Glomerular endothelial cell (primary cell): ENCODE results near the gene CBFB. TPM values are rescaled to one million over a fixed set of nuclear protein-coding genes. Genes with fewer than 3 reads are reported as not detected.
"Not testable (repeated sequence)": the region's sequence is repeated elsewhere in the genome, so short reads cannot be mapped to it uniquely, and the experiment has no call there.

Experiments
- DNase-seq: peaks from one replicate; pipeline ENCODE4 v3.0.0-alpha.2; 2011; ENCODE audit warnings: low read depth, low spot score; ENCODE audit errors: extremely low read depth
- total RNA-seq: library from RNA; depleted of rRNA; stranded (reverse); fragments of >200 nt; gene quantifications from 2 replicates; pipeline ENCODE4 v1.2.3, GENCODE V29; 2015

CBFB gene
- total RNA-seq, 1 donor from 2014 or later: 60.4 TPM

DNA sequence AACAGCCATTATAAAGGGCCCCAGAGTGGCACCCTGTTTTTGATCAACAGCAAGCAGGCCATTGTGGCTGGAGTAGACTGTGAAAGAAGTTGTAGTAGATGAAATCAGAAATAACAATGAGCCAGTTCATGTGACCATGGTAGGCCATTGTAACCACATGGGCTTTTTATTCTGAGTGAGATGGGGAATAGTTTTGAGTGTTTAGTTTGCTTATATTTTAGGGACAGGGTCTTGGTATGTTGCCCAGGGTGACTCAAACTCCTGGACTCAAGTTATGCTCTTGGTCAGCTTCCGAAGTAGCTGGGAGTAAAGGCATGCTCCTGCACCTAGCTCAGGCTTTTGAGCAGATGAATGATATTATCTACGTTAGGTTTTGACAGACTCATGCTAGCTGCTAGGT lies 12.0 kb downstream of the CBFB start:
- no peak for DNase-seq

DNA sequence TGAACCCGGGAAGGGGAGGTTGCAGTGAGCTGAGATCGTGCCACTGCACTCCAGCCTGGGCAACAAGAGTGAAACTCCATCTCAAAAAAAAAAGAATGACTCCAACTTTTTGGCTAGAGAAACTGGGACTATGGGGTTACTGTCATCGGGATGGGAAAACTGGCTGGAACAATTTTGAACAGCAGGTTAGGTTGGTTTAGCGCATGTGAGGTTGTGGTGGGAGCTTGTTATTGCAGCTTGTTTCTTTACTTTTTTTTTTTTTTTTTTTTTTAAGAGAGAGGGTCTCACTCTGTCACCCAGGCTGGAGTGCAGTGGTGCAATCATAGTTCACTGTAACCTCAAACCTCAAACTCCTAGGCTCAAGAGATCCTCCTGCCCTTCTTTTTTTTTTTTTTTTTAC lies 12.6 kb downstream of the CBFB start:
- not testable (repeated sequence) for DNase-seq

DNA sequence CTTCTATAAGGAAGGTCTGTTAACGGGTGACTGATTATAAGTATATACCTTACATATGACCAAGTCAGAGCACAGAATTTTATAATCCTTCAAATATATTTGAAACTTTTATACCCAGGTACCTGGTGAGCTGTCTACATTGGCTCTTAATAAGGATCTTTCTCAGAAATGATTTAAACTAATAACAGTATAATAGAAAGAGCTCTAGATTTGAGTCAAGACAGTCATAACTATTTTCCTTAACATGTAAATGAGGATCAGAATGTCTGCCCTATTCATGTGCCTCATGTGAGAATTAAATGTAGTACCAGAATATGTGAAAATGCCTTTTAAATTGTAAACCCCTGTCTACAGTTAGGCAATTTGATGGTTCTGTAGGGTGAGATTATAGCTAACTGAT lies 14.5 kb downstream of the CBFB start:
- DNase-seq: no peak

DNA sequence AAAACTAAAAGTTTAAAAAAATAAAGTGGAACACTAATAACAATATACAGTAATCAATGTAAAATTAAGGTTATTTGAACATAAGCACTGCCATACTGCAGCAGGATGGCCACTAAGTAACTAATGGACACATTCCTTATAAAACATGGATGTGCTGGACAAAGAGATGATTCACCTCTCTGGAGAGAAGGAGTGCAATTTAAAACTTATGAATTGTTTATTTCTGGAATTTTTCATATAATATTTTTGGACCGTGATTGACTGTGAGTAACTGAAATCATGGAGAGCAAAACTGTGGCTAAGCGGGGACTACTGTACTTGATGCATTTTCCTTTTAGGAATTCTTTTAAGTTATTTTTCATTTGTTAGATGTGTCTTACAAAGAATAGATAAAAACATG lies 21.8 kb downstream of the CBFB start:
- DNase-seq: no peak

DNA sequence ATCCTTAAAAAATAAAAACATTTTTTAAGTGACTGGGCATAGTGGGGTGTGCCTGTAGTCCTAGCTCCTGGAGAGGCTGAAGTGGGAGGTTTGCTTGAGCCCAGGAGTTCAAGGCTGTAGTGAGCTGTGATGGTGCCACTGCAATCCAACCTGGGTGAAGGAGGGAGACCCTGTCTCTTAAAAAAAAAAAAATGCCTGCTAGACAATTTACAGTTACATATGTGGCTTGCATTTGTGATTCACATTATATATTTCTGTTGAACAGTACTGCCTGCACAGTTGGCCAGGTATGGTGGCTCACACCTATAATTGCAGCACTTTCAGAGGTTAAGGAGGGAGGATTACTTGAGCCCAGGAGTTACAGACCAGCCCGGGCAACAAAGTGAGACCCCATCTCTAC lies 23.4 kb downstream of the CBFB start:
- DNase-seq: no peak

DNA sequence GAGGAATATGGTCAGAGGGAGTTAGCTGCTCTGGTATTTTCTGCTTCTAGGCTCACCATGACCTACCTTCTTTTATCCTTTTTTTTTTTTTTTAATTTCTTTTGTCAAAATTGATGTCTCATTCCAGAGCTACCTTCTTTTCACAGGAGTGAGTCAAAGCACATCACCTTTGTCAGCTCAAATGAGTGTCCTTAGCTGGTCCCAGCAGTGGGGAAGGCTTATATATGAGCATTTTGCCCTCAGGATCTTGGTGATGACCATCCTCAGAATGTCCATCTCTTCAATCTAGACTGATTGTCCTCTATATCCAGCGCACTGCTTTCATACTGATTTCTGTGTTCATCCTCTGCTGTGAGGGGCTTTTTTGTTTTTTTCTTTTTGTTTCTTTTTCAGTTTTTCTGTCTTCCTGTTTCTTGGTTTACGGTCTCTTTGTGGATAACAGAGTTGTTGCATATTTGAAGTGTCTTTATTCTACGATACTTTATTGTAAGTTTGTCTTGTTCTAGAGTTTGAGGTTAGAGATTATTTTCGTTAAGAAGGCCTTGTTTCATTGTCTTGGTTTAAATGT lies 24.9 kb downstream of the CBFB start:
- no peak for DNase-seq

DNA sequence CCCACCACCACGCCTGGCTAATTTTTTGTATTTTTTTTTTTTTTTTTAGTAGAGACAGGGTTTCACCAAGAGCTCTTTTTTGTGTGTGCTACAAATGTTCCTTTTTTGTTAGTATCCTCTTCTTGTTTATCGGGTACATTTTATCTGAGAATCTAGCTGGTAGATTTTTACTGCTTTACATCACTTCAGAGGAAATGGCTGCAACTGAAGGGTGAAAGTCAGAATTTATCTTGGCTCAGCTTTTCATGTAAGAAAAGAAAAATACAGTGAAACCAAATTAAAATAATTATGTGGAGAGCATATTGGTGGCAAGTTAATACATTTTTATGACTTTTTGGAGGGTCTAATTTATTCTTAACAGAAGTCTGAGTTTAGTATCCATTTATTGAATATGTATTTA lies 26.0 kb downstream of the CBFB start:
- DNase-seq: no peak

DNA sequence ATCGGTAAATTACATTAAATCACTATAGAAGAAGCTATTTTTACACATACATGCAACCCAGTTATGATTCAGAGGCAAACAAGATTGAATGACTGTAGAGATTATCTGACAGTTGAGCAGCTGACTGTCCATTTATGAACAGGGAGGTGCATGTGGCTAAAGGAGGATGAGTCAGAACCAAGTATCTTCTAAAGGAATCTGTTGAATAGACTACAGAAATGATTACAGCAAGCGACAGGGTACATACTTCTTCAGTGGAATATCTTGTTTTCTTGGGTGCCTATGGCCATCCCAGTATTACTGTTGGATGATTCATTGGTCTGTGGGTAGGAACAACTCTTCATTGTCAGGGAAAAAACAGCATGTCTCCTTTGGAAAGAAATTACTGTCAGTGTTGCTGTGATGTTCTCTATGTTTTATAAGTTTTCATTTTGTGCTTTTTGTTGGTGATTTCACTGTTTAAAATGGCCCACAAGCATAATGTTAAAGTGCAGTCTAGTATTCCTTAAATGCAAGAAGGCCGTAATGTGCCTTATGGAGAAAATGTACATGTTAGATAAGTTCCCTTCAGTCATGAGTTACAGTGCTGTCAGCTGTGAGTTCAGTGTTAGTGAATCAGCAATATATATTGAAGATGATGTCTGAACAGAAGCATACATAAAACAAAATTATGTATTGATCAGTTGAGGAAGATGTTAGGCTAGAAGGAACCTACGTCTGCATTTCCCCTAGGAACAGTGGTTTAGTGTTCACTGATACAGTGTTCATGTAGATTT lies 27.0 kb downstream of the CBFB start:
- no peak for DNase-seq

DNA sequence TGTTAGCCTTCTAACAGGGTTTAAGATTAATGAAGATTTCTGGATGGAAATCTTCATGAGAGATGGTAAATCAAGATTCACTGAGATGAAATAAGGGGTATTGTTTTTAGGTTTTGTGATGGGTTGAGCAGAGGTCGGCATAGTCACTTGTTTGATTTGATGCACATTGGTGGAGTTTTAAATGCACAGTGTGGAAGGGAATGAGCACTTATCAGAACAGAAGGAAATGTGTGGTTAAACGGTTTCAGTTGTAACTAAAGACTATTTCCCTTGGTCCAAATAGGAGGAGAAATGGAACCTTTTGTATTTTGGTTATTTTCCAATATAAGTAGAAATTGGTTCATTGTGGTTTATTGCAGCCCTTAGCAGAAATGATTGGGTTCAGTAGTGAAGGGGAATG lies 34.1 kb downstream of the CBFB start:
- no peak for DNase-seq

DNA sequence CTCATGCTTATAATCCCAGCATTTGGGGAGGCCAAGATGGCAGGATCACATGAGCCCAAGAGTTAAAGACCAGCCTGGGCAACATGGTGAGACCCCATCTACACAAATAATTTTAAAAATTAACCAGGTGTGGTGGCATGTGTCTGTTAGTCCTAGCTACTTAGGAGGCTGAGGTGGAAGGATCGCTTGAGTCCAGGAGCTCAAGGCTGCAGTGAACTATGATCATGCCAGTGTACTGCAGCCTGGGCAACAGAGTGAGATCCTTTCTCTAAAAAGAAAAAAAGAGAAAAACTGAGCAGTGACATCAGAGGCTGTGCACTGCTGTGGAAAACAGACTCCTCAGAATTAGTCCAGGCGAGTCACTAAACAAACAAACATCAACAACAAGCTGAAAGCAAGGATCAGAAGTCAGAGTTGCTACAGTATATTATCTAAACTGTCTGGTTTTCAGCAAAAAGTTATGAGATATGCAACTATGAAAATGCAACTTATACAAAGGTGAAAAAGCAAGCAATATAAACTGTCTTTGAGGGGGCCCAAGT lies 39.3 kb downstream of the CBFB start:
- DNase-seq: no peak

DNA sequence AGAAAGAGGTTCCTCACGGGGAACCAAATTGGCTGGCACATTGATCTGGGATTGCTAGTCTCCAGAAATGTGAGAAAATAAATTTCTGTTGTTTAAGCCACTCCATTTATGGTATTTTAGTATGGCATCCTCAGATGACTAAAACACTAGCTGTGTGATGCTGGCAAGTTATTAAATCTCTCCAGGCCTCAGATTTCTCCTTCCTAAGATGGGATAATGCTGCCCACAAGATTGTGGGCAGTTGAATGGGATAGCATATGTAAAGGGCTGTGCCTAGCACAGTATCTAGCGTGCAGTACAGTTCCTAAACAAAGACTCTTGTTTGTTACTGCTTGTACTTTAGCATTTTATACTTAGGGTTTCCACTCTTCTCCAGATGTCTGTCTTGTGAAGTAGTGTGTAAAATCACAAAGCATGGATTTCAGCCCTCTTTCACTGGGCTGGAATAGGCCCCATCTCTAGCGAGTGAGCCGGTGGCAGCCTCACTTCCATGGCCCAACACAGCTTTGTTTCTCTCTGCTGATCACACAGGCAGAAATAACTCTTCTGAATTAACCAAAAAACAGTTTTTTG lies 42.6 kb downstream of the CBFB start:
- DNase-seq: no peak

DNA sequence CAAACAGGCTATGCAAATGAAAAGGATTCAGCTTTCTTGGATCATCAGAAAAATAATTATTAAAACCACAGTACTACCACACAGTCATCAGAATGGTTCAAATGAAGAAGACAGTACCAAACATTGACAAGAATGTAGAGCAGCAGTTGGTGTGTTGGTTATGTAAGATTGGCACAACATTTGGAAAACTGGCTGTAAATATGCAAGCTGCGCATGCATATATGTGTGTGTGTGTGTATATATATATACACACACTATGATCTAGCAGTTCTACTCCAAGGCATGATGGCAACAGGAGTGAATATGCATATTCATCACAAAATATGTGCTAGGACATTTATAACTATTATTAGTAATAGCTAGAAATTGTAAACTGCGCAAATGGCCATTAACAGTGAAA lies 46.4 kb downstream of the CBFB start:
- DNase-seq: no peak

DNA sequence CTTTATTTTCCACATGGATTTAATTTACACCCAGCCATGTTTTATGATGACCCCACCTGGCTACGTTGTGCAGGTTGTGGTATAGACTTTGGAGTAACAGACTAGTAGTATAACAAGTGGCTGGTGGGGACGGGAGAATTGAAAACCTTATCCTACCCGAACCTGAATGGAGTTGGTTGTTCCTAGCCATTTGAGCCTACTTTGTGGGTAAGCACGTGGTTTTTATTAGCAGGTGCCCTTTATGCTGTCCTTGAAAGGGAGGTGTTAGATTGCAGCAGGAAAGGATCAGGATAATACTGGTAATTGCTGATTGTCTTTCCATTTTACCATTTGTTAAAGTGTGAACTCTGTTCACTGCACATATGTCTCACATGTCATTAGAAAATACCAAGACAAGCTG lies 48.9 kb downstream of the CBFB start:
- DNase-seq: no peak

DNA sequence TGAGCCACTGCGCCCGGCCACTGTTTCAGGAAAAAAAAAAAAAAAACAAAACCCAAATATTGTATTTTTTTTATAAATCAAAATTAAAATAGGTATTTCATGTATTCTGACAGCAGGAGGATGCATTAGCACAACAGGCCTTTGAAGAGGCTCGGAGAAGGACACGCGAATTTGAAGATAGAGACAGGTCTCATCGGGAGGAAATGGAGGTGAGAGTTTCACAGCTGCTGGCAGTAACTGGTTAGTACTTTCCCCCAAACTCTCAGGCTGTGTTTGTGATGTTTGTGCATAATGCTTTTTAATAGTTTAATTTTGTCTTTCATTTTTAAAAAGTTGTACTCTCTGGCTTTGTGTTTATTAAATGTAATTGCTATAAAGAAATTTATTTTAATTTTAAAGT lies 53.2 kb downstream of the CBFB start:
- DNase-seq: no peak

DNA sequence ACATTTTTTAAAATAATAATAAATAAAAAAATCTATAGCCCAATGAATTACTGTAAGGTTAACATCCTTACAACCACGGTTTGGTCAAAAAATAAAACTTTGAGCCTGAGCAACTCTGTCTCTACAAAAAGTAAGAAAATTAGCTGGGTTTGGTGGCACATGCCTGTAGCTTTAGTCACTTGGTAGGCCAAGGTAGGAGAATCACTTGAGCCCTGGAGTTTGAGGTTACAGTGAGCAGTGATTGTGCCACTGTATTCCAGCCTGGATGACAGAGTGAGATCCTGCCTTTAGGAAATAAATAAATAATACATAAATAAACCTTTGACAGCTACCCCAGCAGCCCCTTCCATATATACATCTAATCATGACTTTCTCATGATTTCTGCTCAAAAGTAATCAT lies 53.9 kb downstream of the CBFB start:
- DNase-seq: no peak

DNA sequence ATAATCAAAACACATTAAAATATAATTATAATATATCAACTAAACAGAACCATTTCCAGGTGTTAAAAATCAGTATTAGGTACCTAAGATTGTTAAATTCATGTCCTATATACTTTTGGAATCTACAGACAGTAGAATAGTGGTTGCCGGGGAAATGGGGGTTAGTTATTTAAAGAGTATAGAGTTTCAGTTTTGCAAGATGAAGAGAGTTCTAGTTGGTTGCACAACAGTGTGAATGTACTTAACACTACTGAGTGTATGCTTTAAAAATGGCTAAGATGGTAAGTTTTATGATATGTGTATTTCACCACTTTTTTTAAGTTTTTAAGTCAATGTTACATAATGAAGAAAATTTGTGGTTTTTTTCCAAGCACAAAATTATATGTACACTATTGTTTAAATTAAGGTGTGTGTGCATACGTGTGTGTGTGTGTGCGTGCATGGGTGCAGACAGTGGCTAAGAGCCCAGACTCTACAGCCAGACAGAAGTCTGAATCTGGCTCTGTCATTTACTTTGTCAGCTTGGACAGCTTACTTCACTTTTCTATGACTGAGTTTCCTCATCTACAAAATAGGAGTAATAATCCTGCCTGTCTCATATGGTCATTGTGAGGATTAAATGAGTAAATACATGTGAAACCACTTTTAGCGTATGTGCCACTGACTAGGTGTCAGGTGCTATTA lies 55.5 kb downstream of the CBFB start:
- no peak for DNase-seq

DNA sequence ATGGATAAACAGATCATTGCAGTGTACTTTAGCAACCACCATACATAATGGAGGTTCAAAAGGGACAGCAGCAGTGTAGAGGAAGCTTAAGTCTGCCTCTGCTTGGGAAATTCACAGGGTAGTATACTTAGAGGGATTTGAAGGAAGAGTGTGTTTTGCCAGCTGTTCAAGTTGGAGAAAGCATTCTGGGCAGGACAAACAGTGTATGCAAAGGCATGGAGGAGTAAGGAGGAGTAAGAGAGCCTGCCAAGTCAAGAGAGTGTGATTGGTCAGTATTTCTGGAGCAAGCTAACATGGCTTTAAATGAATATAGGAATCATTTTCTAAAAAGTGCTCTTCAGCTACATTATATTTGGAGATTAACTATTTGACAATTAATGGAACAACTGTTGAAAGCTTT lies 57.9 kb downstream of the CBFB start:
- no peak for DNase-seq

DNA sequence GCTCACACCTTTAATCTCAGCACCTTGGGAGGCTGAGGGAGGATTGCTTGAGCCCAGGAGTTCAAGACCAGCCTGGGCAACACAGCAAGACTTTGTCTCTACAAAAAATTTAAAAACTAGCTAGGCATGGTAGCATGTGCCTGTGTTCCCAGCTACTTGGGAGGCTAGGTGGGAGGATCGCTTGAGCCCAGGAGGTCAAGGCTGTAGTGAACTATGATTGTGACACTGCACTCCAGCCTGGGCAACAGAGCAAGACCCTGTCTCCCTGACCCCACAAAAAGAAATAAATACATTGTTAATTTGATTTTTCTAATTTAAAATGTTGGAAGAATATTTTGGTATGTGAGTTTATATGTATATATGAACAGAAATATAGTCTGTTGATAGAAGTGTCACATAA lies 58.3 kb downstream of the CBFB start:
- DNase-seq: no peak

DNA sequence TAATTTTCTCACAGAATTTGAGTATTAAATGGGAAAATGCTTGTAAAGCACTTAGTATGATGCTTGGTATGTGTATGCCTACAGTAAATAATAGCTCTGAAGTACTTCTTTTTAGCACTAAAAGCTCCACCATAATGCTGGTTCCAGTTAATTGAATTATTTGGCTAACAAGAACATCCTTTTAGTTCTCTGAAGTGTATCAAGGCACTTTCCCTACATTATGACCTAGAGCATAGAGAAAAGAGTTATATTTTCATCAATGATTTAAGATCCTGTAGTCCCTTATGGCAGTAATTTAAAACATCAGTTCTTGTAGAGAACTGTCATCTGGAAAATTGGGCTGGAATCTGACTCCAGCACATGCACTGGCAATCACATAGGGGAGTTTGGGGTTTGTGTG lies 58.9 kb downstream of the CBFB start:
- no peak for DNase-seq

DNA sequence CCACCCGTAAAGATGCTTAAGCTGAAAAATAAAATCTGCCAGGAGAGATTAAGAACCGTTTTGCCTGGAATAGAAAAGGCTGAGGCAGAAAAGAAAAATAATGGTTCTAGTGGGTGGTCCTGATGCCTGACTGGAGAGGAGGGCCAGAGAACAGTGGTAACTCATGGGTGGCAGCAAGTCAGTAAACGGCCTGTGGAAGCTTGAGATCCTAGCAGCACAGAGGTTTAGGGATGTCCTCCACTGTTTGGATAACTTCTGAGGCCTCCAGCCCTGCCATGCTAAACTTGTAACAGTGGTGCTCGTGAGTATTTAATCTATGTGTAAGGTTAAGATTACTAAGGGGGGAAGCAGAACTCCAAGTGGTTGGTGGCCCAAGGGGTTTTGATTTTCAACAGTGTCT lies 59.6 kb downstream of the CBFB start:
- no peak for DNase-seq

DNA sequence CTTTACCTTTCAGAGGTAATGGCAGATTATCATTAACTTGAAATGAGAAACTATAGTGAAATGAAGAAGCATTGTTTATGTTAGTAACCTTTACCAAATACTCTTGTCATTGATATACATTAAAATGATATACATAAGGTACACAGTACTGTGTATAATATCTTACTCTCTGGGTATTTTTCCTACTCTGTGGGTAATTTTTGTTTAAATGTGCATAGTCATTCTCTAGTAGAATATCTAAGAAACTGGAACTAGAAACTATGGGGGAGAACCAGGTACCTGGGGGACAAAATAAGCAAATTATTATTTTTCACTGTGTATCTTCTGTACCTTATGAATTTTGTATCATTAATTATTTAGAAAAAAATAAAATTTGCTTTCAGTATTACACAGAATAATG lies 60.2 kb downstream of the CBFB start:
- DNase-seq: no peak
